ENCODE results near the gene ANKRD55. TPM values are rescaled to one million over a fixed set of nuclear protein-coding genes. Genes with fewer than 3 reads are reported as not detected.
"Not testable (repeated sequence)": the region's sequence is repeated elsewhere in the genome, so short reads cannot be mapped to it uniquely, and the experiment has no call there.

Gene ANKRD55
- total and polyA plus RNA-seq, 2 donors (not counting 1 experiment from before 2014, with no cell fraction given), result not detected

DNA sequence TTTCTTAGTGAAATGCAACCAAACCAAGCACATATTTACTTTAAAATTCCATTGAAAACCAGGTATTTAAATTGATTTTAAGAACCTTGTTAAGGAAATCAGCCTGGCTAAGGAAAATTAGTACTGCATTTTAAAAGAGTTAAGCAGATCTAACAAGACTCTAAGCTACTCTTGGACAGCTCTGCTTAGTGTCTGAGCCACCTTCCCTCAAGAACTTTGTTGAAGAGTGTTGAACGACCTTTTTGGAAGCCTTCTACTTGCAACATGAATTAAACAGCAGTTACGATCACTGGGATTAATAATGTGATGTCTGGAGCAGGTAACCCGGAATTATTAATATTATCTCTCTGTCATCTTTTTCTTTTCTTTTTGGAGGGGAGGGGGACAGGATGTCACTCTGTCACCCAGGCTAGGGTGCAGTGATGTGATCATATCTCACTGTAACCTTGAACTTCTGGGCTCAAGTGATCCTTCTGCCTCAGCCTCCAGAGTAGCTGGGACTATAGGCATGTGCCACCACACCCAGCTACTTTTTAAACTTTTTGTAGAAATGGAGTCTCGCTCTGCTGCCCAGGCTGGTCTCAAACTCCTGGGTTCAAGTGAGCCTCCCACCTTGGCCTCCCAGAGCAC lies 74.7 kb downstream of the ANKRD55 start:
- Histone ChIP-seq H3K9ac (ENCODE audit: insufficient read depth, low read length) (no peak overlapping the region), H3K9me3 (ENCODE audit: control insufficient read depth, insufficient read depth, low read depth, low read length) (no peaks in the 10 kb centered on the region), H3K36me3 (ENCODE audit: control insufficient read depth, insufficient read depth, low read length) (no peaks in the 10 kb centered on the region), H3K79me2 (ENCODE audit: control insufficient read depth, insufficient read depth, low read length) (no peaks in the 10 kb centered on the region), H3K27me3 (ENCODE audit: control insufficient read depth, insufficient read depth, low read length) (no peaks in the 10 kb centered on the region), H3K27ac (ENCODE audit: insufficient read depth, low read length) (no peak overlapping the region), H4K20me1 (ENCODE audit: control insufficient read depth, extremely low read depth, insufficient read depth, low read length) (no peaks in the 10 kb centered on the region), H3K4me3 (replicated peaks in 1 of 4; ENCODE audit: control extremely low read depth in 1 of 4, insufficient read depth in 1 of 4, low read depth in 3 of 4, low read length in 4 of 4) (no peak overlapping the region), H3K4me2 (ENCODE audit: extremely low read depth, insufficient read depth, low read length) (no peak overlapping the region), H3K4me1 (ENCODE audit: control insufficient read depth, extremely low read depth, insufficient read depth, low read length) (no peaks in the 10 kb centered on the region), H2AFZ (ENCODE audit: low read length) (no peak overlapping the region)
- DNase-seq (ENCODE audit: low read depth in 2 of 2), result no peak
- TF ChIP-seq, protein P1, sequence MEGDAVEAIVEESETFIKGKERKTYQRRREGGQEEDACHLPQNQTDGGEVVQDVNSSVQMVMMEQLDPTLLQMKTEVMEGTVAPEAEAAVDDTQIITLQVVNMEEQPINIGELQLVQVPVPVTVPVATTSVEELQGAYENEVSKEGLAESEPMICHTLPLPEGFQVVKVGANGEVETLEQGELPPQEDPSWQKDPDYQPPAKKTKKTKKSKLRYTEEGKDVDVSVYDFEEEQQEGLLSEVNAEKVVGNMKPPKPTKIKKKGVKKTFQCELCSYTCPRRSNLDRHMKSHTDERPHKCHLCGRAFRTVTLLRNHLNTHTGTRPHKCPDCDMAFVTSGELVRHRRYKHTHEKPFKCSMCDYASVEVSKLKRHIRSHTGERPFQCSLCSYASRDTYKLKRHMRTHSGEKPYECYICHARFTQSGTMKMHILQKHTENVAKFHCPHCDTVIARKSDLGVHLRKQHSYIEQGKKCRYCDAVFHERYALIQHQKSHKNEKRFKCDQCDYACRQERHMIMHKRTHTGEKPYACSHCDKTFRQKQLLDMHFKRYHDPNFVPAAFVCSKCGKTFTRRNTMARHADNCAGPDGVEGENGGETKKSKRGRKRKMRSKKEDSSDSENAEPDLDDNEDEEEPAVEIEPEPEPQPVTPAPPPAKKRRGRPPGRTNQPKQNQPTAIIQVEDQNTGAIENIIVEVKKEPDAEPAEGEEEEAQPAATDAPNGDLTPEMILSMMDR (conservative IDR thresholded peaks at IDR 0.05 in 1 of 2, IDR thresholded peaks at IDR 0.05 in 1 of 2; ENCODE audit: low read depth in 1 of 2, low read length in 2 of 2), result no peak
- no peak for TF ChIP-seq EZH2 (IDR thresholded peaks at IDR 0.05; ENCODE audit: low read length, missing control alignments)

DNA sequence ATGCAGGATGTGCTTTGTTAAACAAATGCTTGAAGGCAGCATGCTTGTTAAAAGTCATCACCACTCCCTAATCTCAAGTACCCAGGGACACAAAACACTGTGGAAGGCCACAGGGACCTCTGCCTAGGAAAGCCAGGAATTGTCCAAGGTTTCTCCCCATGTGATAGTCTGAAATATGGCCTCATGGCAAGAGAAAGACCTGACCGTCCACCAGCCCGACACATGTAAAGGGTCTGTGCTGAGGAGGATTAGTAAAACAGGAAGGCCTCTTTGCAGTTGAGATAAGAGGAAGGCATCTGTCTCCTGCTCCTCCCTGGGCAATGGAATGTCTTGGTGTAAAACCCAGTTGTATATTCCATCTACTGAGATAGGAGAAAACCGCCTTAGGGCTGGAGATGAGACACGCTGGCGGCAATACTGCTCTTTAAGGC lies 75.9 kb downstream of the ANKRD55 start:
- H3K4me1 ChIP-seq (ENCODE audit: control insufficient read depth, extremely low read depth, insufficient read depth, low read length); H3K79me2 ChIP-seq (ENCODE audit: control insufficient read depth, insufficient read depth, low read length); H3K36me3 ChIP-seq (ENCODE audit: control insufficient read depth, insufficient read depth, low read length); H3K4me2 ChIP-seq (ENCODE audit: extremely low read depth, insufficient read depth, low read length); DNase-seq (ENCODE audit: low read depth in 2 of 2); H3K27ac ChIP-seq (ENCODE audit: insufficient read depth, low read length); H2AFZ ChIP-seq (ENCODE audit: low read length); H3K9ac ChIP-seq (ENCODE audit: insufficient read depth, low read length); H3K9me3 ChIP-seq (ENCODE audit: control insufficient read depth, insufficient read depth, low read depth, low read length); H3K27me3 ChIP-seq (ENCODE audit: control insufficient read depth, insufficient read depth, low read length); H4K20me1 ChIP-seq (ENCODE audit: control insufficient read depth, extremely low read depth, insufficient read depth, low read length); H3K4me3 ChIP-seq (replicated peaks in 1 of 4; ENCODE audit: control extremely low read depth in 1 of 4, insufficient read depth in 1 of 4, low read depth in 3 of 4, low read length in 4 of 4): not testable (repeated sequence)

DNA sequence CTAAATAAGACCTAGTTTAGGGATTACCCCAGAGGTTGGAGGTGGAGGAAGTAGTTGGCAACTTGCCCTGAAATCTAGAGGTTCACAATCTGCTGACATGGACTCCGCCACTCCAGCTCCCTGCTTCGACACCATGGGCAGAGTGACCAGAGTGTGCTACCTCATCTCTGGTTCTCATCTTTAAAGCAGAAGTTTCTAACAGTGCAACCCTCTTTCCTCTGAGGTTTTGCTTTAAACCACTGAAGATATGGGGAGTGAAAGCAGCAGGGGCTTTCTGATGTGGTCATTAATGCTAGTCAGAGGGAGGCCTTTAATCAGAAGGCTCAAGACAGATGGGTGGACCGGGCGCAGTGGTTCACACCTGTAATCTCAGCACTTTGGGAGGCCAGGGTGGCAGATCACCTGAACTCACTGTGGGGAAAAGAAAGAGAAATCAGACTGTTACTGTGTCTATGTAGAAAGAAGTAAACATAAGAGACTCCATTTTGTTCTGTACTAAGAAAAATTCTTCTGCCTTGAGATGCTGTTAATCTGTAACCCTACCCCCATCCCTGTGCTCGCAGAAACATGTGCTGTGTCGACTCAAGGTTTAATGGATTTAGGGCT lies 76.4 kb downstream of the ANKRD55 start:
- H3K9me3 ChIP-seq (ENCODE audit: control insufficient read depth, insufficient read depth, low read depth, low read length); DNase-seq (ENCODE audit: low read depth in 2 of 2); H3K27ac ChIP-seq (ENCODE audit: insufficient read depth, low read length); H2AFZ ChIP-seq (ENCODE audit: low read length); H3K36me3 ChIP-seq (ENCODE audit: control insufficient read depth, insufficient read depth, low read length); H3K4me2 ChIP-seq (ENCODE audit: extremely low read depth, insufficient read depth, low read length); H4K20me1 ChIP-seq (ENCODE audit: control insufficient read depth, extremely low read depth, insufficient read depth, low read length); H3K79me2 ChIP-seq (ENCODE audit: control insufficient read depth, insufficient read depth, low read length); H3K9ac ChIP-seq (ENCODE audit: insufficient read depth, low read length); H3K4me1 ChIP-seq (ENCODE audit: control insufficient read depth, extremely low read depth, insufficient read depth, low read length); H3K4me3 ChIP-seq (replicated peaks in 1 of 4; ENCODE audit: control extremely low read depth in 1 of 4, insufficient read depth in 1 of 4, low read depth in 3 of 4, low read length in 4 of 4); H3K27me3 ChIP-seq (ENCODE audit: control insufficient read depth, insufficient read depth, low read length): not testable (repeated sequence)

DNA sequence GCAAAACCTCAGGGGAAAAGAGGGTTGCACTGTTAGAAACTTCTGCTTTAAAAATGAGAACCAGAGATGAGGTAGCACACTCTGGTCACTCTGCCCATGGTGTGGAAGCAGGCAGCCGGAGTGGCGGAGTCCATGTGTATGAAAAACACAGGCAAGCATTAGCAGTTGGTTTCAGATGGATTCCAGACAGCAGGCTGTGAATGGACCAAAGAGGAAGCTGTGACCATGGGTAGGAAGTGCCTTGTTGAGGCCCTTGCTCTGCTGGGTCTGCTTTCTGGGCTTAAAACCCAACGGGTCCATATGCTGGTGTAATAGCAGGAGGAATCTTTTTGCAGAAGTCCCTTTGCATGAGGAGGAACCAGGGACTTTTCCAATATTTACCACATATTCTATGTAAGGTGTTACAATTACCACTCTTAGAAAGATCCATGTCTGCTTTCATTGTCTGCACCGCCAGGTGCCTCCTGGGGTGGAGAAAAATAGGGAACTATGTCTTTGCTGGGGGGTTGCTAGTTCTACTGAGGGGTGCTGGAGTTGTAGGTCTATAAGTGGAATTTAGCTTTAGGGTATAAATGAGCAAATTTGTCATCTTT lies 77.0 kb downstream of the ANKRD55 start:
- Histone ChIP-seq H4K20me1 (ENCODE audit: control insufficient read depth, extremely low read depth, insufficient read depth, low read length) (no peaks in the 10 kb centered on the region), H3K79me2 (ENCODE audit: control insufficient read depth, insufficient read depth, low read length) (no peaks in the 10 kb centered on the region), H3K27me3 (ENCODE audit: control insufficient read depth, insufficient read depth, low read length) (no peaks in the 10 kb centered on the region), H3K9ac (ENCODE audit: insufficient read depth, low read length) (no peak overlapping the region), H3K4me1 (ENCODE audit: control insufficient read depth, extremely low read depth, insufficient read depth, low read length) (no peaks in the 10 kb centered on the region), H3K9me3 (ENCODE audit: control insufficient read depth, insufficient read depth, low read depth, low read length) (no peaks in the 10 kb centered on the region), H3K4me2 (ENCODE audit: extremely low read depth, insufficient read depth, low read length) (no peak overlapping the region), H3K4me3 (replicated peaks in 1 of 4; ENCODE audit: control extremely low read depth in 1 of 4, insufficient read depth in 1 of 4, low read depth in 3 of 4, low read length in 4 of 4) (no peak overlapping the region), H2AFZ (ENCODE audit: low read length) (no peak overlapping the region), H3K36me3 (ENCODE audit: control insufficient read depth, insufficient read depth, low read length) (no peaks in the 10 kb centered on the region), H3K27ac (ENCODE audit: insufficient read depth, low read length) (no peak overlapping the region)
- no peak for DNase-seq (ENCODE audit: low read depth in 2 of 2)
- no peak for TF ChIP-seq EZH2 (IDR thresholded peaks at IDR 0.05; ENCODE audit: low read length, missing control alignments)
- TF ChIP-seq, protein P1 (conservative IDR thresholded peaks at IDR 0.05 in 1 of 2, IDR thresholded peaks at IDR 0.05 in 1 of 2; ENCODE audit: low read depth in 1 of 2, low read length in 2 of 2), result no peak

Data from fibroblast of lung (primary cell).